Gastrocnemius medialis (tissue), 4 donors: ENCODE results near the gene MYL11.

Experiments used
- POLR2A ChIP-seq, 2 donors: fragments of 450-650 bp; IDR thresholded peaks; one replicate each; pipeline ENCODE4 v1.6.1; 2017; ENCODE audit warnings: antibody characterized with exemption in 2 of 2, mild to moderate bottlenecking in 2 of 2, moderate library complexity in 2 of 2
- TF ChIP-seq, protein P1 (sequence below), 5 experiments: fragments of 450-650 bp in 3 of 5; fragments of 200-600 bp in 2 of 5; sonication (generic) in 2 of 5; IDR thresholded peaks in 4 of 5; conservative IDR thresholded peaks in 1 of 5; 1 replicate in 4 of 5; 2 replicates in 1 of 5; pipeline ENCODE4 v1.5.1; 2016 to 2019; ENCODE audit warnings: antibody characterized with exemption in 5 of 5, mild to moderate bottlenecking in 3 of 5, moderate library complexity in 3 of 5

- TF ChIP-seq, protein P1, sequence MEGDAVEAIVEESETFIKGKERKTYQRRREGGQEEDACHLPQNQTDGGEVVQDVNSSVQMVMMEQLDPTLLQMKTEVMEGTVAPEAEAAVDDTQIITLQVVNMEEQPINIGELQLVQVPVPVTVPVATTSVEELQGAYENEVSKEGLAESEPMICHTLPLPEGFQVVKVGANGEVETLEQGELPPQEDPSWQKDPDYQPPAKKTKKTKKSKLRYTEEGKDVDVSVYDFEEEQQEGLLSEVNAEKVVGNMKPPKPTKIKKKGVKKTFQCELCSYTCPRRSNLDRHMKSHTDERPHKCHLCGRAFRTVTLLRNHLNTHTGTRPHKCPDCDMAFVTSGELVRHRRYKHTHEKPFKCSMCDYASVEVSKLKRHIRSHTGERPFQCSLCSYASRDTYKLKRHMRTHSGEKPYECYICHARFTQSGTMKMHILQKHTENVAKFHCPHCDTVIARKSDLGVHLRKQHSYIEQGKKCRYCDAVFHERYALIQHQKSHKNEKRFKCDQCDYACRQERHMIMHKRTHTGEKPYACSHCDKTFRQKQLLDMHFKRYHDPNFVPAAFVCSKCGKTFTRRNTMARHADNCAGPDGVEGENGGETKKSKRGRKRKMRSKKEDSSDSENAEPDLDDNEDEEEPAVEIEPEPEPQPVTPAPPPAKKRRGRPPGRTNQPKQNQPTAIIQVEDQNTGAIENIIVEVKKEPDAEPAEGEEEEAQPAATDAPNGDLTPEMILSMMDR (IDR thresholded peaks at IDR 0.05 in 4 of 5, conservative IDR thresholded peaks at IDR 0.05 in 1 of 5): no peak
- no peak for TF ChIP-seq POLR2A (IDR thresholded peaks at IDR 0.05)
These were observed 6.3 kb upstream of the MYL11 start for GRCh38 chr16:30368122-30368791.
